ENCODE measurements around the gene FUZ. TPM values are rescaled to one million over a fixed set of nuclear protein-coding genes. Genes with fewer than 3 reads are reported as not detected.
"Not testable (repeated sequence)": the region's sequence is repeated elsewhere in the genome, so short reads cannot be mapped to it uniquely, and the experiment has no call there.

Gene FUZ
- polyA plus RNA-seq, 12 donors = 11.8 to 41.9 (median 16.0) TPM; not detected in 1

- no peak for DNase-seq
These were observed 22.5 kb upstream of the FUZ start for GRCh38 chr19:49835562-49835961.

- DNase-seq = no peak
These were observed 20.5 kb upstream of the FUZ start for GRCh38 chr19:49833599-49833998.

- no peak for DNase-seq
These were observed 19.5 kb upstream of the FUZ start for GRCh38 chr19:49832556-49832955.

- DNase-seq = no peak
These were observed 18.5 kb upstream of the FUZ start for GRCh38 chr19:49831592-49831991.

GRCh38 chr19:49830766-49831165, 17.7 kb upstream of the FUZ start:
- DNase-seq = no peak

GRCh38 chr19:49829721-49830120, 16.6 kb upstream of the FUZ start:
- no peak for DNase-seq

- DNase-seq = no peak
These were observed 16.1 kb upstream of the FUZ start for GRCh38 chr19:49829200-49829599.

GRCh38 chr19:49827034-49827433, 13.9 kb upstream of the FUZ start:
- DNase-seq = no peak

- no peak for DNase-seq
These were observed 11.6 kb upstream of the FUZ start for GRCh38 chr19:49824662-49825061.

GRCh38 chr19:49823472-49823871, 10.4 kb upstream of the FUZ start:
- DNase-seq = no peak

GRCh38 chr19:49820125-49820524, 7.0 kb upstream of the FUZ start:
- no peak for DNase-seq

GRCh38 chr19:49819452-49820115, 6.5 kb upstream of the FUZ start:
- DNase-seq = not testable (repeated sequence)

- no peak for DNase-seq
These were observed 5.7 kb upstream of the FUZ start for GRCh38 chr19:49818649-49819370.

- peak; percentile 95 for DNase-seq
These were observed 5.0 kb upstream of the FUZ start, which contains the start of gene MED25 for GRCh38 chr19:49817964-49818648. MED25 (plus strand) TSS chr19:49818289; CDS start chr19:49818342, 53 bp downstream.

GRCh38 chr19:49816590-49816989, 3.5 kb upstream of the FUZ start:
- no peak for DNase-seq

- no peak for DNase-seq
These were observed 918 bp upstream of the FUZ start for GRCh38 chr19:49814010-49814409.

- no peak for DNase-seq
These were observed 568 bp downstream of the FUZ start for GRCh38 chr19:49812452-49812996.

GRCh38 chr19:49811328-49811727, 1.8 kb downstream of the FUZ start:
- no peak for DNase-seq

- no peak for DNase-seq
These were observed 3.1 kb downstream of the FUZ start for GRCh38 chr19:49809941-49810389.

GRCh38 chr19:49809160-49809940, 3.7 kb downstream of the FUZ start:
- DNase-seq = no peak

GRCh38 chr19:49808711-49809159, 4.4 kb downstream of the FUZ start:
- DNase-seq = peak; percentile 89
